Esophagus squamous epithelium (tissue), 5 donors: Measurements from ENCODE around the gene PIGP. TPM values are rescaled to one million over a fixed set of nuclear protein-coding genes. Genes with fewer than 3 reads are reported as not detected.
"Not testable (repeated sequence)": the region's sequence is repeated elsewhere in the genome, so short reads cannot be mapped to it uniquely, and the experiment has no call there.

Experiments used
- DNase-seq: peaks from one replicate; lab custom pipeline; 2025; lab: John Stamatoyannopoulos, UW
- H3K27ac ChIP-seq, 4 donors: fragments of 200-600 bp; sonication (generic); one replicate each; pipeline ENCODE4 v1.5.1; 2016 to 2019; ENCODE audit warnings: mild to moderate bottlenecking in 1 of 4
- H3K27me3 ChIP-seq, 4 donors: fragments of 200-600 bp; sonication (generic); 1 replicate in 3 of 4; 2 replicates in 1 of 4; pipeline versions ENCODE4 v1.5.1 to v1.6.0; 2017 to 2021; ENCODE audit warnings: antibody characterized with exemption in 1 of 4
- H3K36me3 ChIP-seq, 3 donors: fragments of 200-600 bp; sonication (generic); one replicate each; pipeline ENCODE4 v1.5.1; 2016 to 2019
- H3K4me1 ChIP-seq, 3 donors: fragments of 200-600 bp; sonication (generic); one replicate each; pipeline ENCODE4 v1.5.1; 2017 to 2019
- H3K4me3 ChIP-seq, 4 donors: fragments of 200-600 bp; sonication (generic); 1 replicate in 3 of 4; 2 replicates in 1 of 4; pipeline ENCODE4 v1.5.1; 2016 to 2019; ENCODE audit warnings: mild to moderate bottlenecking in 2 of 4, moderate library complexity in 1 of 4
- H3K9me3 ChIP-seq, 3 donors: fragments of 200-600 bp; sonication (generic); one replicate each; pipeline ENCODE4 v1.5.1; 2016 to 2019
- CTCF ChIP-seq, 6 experiments: fragments of 450-650 bp in 4 of 6; fragments of 200-600 bp in 2 of 6; sonication (generic) in 2 of 6; IDR thresholded peaks; one replicate each; pipeline ENCODE4 v1.5.1; 2016 to 2019; ENCODE audit warnings: antibody characterized with exemption in 6 of 6, mild to moderate bottlenecking in 4 of 6, moderate library complexity in 4 of 6
- POLR2A ChIP-seq, 4 donors: fragments of 450-650 bp; IDR thresholded peaks; one replicate each; pipeline ENCODE4 v1.6.1; 2017; ENCODE audit warnings: antibody characterized with exemption in 4 of 4, mild to moderate bottlenecking in 4 of 4, moderate library complexity in 3 of 4
- WGBS, 2 donors: methylation state at CpG; one replicate each; pipeline ENCODE4 v1.1.5; 2018; 5-methylcytosine and 5-hydroxymethylcytosine counted together
- intact Hi-C: fragments of 100-400 bp; cut with DNase I; formaldehyde crosslinking; loops from one replicate; pipeline ENCODE4 v1.15.0; 2022
- total RNA-seq, 4 donors: library from RNA; depleted of rRNA; stranded (reverse); fragments of >200 nt; gene quantifications; one replicate each; pipeline ENCODE4 v1.1.0, GENCODE V29; 2016
- donor health status: DM: yes; HTN: yes; CAD: no.

The PIGP gene
- total RNA-seq, 4 donors from 2014 or later: 9.0 to 15.4 (median 11.4) TPM

DNA sequence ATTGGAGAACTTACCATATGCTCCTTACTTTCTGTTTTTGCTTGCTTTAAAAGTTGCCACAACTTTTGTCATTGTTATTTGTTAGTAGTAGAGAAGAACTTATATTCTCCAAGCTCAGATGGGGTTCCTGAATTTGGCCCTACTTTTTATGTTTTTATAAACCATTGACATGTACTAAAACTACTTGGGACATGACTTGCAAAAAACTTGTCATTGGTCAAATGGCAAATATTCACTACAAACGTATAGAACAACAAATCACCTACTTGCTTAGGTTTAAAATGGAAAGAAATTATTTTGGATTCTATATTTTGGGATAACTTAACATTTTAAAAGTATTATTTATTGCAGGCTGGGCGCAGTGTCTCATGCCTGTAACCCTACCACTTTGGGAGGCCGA lies 32.7 kb downstream of the PIGP start:
- no peak for DNase-seq
- Histone ChIP-seq H3K27ac (no peak overlapping the region), H3K4me3 (no peak overlapping the region), H3K27me3 (no peaks in the 10 kb centered on the region), H3K9me3 (no peaks in the 10 kb centered on the region), H3K36me3 (no peaks in the 10 kb centered on the region), H3K4me1 (peaks cover 0 to 13% (median 0%) of the 10 kb centered on the region in 3 donors)
- TF ChIP-seq CTCF (IDR thresholded peaks at IDR 0.05): no peak
- no peak for TF ChIP-seq POLR2A (IDR thresholded peaks at IDR 0.05)
- 87 to 92% methylated on average over 3 of the region's 3 CpGs for WGBS, 2 donors
- intact Hi-C loops: no loop called here

GRCh38 chr21:37039411-37040075 lies 33.3 kb downstream of the PIGP start:
- no peak for TF ChIP-seq CTCF (IDR thresholded peaks at IDR 0.05)
- TF ChIP-seq POLR2A (IDR thresholded peaks at IDR 0.05): no peak
- no peak for DNase-seq
- no peak overlapping the region for H3K4me3 ChIP-seq
- H3K27ac ChIP-seq: no peak overlapping the region
- WGBS, 2 donors: 66 to 78% methylated on average over 9 of the region's 9 CpGs
- H3K9me3 ChIP-seq: no peaks in the 10 kb centered on the region
- intact Hi-C loops: no loop called here
- no peaks in the 10 kb centered on the region for H3K27me3 ChIP-seq
- H3K36me3 ChIP-seq: no peaks in the 10 kb centered on the region
- peaks cover 0 to 13% (median 0%) of the 10 kb centered on the region in 3 donors for H3K4me1 ChIP-seq

DNA sequence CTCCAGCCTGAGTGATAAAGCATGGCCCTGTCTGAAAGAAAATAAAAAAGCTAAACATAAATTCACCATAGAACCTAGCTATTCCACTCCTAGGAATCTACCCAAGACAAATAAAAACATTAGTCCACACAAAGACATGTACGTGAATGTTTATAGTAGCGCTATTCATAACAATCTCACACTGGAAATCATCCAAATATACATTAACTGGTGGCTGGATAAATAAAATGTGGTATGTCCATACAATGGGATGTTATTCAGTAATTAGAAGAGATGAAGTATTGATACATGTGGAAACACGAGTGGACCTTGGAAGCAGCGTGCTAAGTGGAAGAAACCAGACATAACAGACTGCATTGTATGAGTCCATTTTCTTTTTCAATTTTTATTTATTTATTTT lies 36.7 kb downstream of the PIGP start:
- intact Hi-C loops: no loop called here
- H3K4me1 ChIP-seq: peaks cover 0 to 5% (median 0%) of the 10 kb centered on the region in 3 donors
- H3K36me3 ChIP-seq: no peaks in the 10 kb centered on the region
- no peak for DNase-seq
- H3K27ac ChIP-seq: no peak overlapping the region
- H3K4me3 ChIP-seq: no peak overlapping the region
- no peaks in the 10 kb centered on the region for H3K9me3 ChIP-seq
- TF ChIP-seq POLR2A (IDR thresholded peaks at IDR 0.05): no peak
- TF ChIP-seq CTCF (IDR thresholded peaks at IDR 0.05): no peak
- H3K27me3 ChIP-seq: no peaks in the 10 kb centered on the region
- 75 to 76% methylated on average over 4 of the region's 4 CpGs for WGBS, 2 donors

- WGBS, 2 donors: 81 to 82% methylated on average over 4 of the region's 4 CpGs
- H3K27ac ChIP-seq, intact Hi-C loops, H3K4me1 ChIP-seq, H3K27me3 ChIP-seq, H3K9me3 ChIP-seq, H3K4me3 ChIP-seq, H3K36me3 ChIP-seq, DNase-seq: not testable (repeated sequence)
Observed at GRCh38 chr21:37034394-37034793, 38.5 kb downstream of the PIGP start.

GRCh38 chr21:37032877-37033471 lies 39.9 kb downstream of the PIGP start:
- Histone ChIP-seq H3K4me3 (no peak overlapping the region), H3K9me3 (no peaks in the 10 kb centered on the region), H3K36me3 (no peaks in the 10 kb centered on the region), H3K27ac (no peak overlapping the region), H3K27me3 (no peaks in the 10 kb centered on the region), H3K4me1 (peaks cover 0 to 5% (median 0%) of the 10 kb centered on the region in 3 donors)
- DNase-seq: no peak
- intact Hi-C loops: no loop called here
- TF ChIP-seq POLR2A (IDR thresholded peaks at IDR 0.05): no peak
- TF ChIP-seq CTCF (IDR thresholded peaks at IDR 0.05): no peak
- 37% methylated on average over 4 of the region's 4 CpGs for WGBS, 2 donors
